ENCODE data around the gene C17orf50.

The C17orf50 gene

DNA sequence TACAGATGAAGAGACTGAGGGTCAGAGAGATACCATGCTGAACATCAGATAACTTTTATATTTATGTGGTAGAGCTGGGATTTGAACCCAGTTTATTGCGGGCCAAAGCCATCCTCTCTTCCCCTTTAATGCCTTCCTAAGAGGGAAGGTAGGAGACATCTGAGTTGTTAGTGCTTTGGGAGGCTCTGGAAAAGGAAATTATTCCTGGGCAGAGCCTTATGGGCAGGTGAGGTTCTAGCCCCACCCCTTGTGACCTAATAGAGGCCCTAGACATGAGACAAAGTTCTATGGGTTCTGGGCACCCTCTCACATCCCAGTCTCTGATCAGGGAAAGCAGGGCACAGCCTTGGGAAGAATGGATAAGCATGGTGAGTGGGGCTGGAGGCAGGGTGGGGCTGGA, at the start of gene C17orf50:
TSS of gene C17orf50 (plus strand) at position 301 of the 400 bp plus-strand sequence. CDS start at position 356, 55 bp downstream.
- Histone ChIP-seq H3K27ac (ENCODE audit: low read depth, low read length) (no peak within 1 kb of the TSS), H3K9ac (ENCODE audit: low read length) (no peak within 1 kb of the TSS), H3K36me3 (ENCODE audit: low read length) (no peaks in the 10 kb centered on the region), H3F3A (ENCODE audit: insufficient read depth) (no peaks in the 10 kb centered on the region), H3K9me3 (ENCODE audit: insufficient read depth, low read length) (no peaks in the 10 kb centered on the region), H3K9me2 (replicated peaks; ENCODE audit: insufficient read depth, low read length) (no peaks in the 10 kb centered on the region), H2AFZ (ENCODE audit: low read depth, low read length, severe bottlenecking) (no peak within 1 kb of the TSS), H3K79me2 (ENCODE audit: insufficient read depth, low read length) (no peaks in the 10 kb centered on the region), H3K4me2 (ENCODE audit: low read depth, low read length, poor library complexity, severe bottlenecking) (no peak within 1 kb of the TSS), H4K20me1 (ENCODE audit: low read depth, low read length) (no peaks in the 10 kb centered on the region), H3K4me3 (ENCODE audit: insufficient read depth, low read length, poor library complexity, severe bottlenecking) (no peak within 1 kb of the TSS), H3K27me3 (ENCODE audit: low read length) (no peaks in the 10 kb centered on the region)
- TF ChIP-seq EZH2phosphoT487 (conservative IDR thresholded peaks at IDR 0.05; ENCODE audit: low read length): no peak
- TF ChIP-seq, protein P1, sequence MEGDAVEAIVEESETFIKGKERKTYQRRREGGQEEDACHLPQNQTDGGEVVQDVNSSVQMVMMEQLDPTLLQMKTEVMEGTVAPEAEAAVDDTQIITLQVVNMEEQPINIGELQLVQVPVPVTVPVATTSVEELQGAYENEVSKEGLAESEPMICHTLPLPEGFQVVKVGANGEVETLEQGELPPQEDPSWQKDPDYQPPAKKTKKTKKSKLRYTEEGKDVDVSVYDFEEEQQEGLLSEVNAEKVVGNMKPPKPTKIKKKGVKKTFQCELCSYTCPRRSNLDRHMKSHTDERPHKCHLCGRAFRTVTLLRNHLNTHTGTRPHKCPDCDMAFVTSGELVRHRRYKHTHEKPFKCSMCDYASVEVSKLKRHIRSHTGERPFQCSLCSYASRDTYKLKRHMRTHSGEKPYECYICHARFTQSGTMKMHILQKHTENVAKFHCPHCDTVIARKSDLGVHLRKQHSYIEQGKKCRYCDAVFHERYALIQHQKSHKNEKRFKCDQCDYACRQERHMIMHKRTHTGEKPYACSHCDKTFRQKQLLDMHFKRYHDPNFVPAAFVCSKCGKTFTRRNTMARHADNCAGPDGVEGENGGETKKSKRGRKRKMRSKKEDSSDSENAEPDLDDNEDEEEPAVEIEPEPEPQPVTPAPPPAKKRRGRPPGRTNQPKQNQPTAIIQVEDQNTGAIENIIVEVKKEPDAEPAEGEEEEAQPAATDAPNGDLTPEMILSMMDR (IDR thresholded peaks at IDR 0.05; ENCODE audit: insufficient read depth, low read length, poor library complexity, severe bottlenecking): no peak

DNA sequence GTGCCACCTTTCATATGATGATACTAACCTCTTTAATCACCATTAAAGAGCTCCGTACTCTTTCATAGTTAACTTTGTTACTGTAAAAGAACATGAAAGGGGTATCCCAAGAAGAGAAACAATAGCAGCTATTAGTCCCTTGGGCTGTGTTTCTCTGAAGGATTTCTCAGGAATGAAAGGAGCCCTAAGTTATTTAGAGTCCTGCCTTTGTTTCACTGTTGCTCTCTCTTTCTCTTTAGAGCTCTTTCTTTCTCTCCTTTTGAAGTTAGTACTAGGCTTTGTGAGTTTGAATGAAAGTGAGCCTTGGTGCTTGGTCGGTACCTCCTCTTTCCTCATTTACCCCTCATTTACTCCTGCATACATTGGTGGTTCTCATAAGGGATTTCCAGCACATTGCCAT, 49.7 kb upstream of the C17orf50 start:
- TF ChIP-seq, protein P1 (IDR thresholded peaks at IDR 0.05; ENCODE audit: insufficient read depth, low read length, poor library complexity, severe bottlenecking): no peak
- TF ChIP-seq EZH2phosphoT487 (conservative IDR thresholded peaks at IDR 0.05; ENCODE audit: low read length): no peak
- no peaks in the 10 kb centered on the region for H3K27me3 ChIP-seq (ENCODE audit: low read length)
- H3K36me3 ChIP-seq (ENCODE audit: low read length): 0 out of 2 replicates have a peak, but pooled peaks cover 3% of the 10 kb centered on the region
- H4K20me1 ChIP-seq (ENCODE audit: low read depth, low read length): no peaks in the 10 kb centered on the region
- no peak overlapping the region for H3K9ac ChIP-seq (ENCODE audit: low read length)
- H3K4me2 ChIP-seq (ENCODE audit: low read depth, low read length, poor library complexity, severe bottlenecking): no peak overlapping the region
- no peak overlapping the region for H3K4me3 ChIP-seq (ENCODE audit: insufficient read depth, low read length, poor library complexity, severe bottlenecking)
- H3F3A ChIP-seq (ENCODE audit: insufficient read depth): no peaks in the 10 kb centered on the region; the same call in 1 of the 2 replicates
- H3K9me3 ChIP-seq (ENCODE audit: insufficient read depth, low read length): no peaks in the 10 kb centered on the region
- H3K79me2 ChIP-seq (ENCODE audit: insufficient read depth, low read length): no peaks in the 10 kb centered on the region
- H3K27ac ChIP-seq (ENCODE audit: low read depth, low read length): no peak overlapping the region
- no peak overlapping the region for H2AFZ ChIP-seq (ENCODE audit: low read depth, low read length, severe bottlenecking)
- H3K9me2 ChIP-seq (replicated peaks; ENCODE audit: insufficient read depth, low read length): no peaks in the 10 kb centered on the region

DNA sequence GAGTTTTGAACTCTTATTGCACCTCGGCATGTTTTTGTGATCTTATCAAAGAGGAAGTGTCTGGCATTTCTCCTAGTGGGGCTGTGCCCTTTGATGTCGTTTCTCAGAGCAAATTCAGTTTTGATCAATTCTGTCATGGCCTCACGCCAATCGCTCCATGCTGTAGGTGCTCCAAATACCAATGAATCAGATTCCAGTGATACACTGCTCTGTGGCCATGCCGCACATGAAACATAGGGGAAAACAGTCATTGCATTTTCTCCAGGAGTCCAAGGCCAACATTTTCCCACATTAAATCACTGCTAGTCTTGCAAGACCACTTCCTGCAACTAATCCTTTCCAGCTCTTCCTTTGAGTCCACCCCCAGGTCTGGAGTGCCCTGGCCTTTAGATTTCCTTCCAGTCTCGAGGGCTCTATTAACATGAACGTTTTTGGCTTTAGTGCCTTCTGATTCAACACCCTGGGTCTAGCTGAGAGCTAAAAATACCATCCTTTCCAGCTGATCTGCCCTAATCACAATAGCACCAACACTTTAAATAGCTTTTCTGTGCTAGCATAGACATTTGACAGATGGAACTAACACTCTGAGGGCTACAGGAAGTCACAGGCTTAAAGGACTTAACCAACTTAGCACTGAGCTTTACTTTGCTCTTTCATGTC, 47.5 kb upstream of the C17orf50 start:
- Histone ChIP-seq H3K27ac (ENCODE audit: low read depth, low read length) (no peak overlapping the region), H3K79me2 (ENCODE audit: insufficient read depth, low read length) (no peaks in the 10 kb centered on the region), H3K36me3 (ENCODE audit: low read length) (0 out of 2 replicates have a peak, but pooled peaks cover 3% of the 10 kb centered on the region), H3K27me3 (ENCODE audit: low read length) (no peaks in the 10 kb centered on the region), H3F3A (ENCODE audit: insufficient read depth) (no peaks in the 10 kb centered on the region; the same call in 1 of the 2 replicates), H3K9ac (ENCODE audit: low read length) (no peak overlapping the region), H2AFZ (ENCODE audit: low read depth, low read length, severe bottlenecking) (no peak overlapping the region), H4K20me1 (ENCODE audit: low read depth, low read length) (no peaks in the 10 kb centered on the region), H3K4me3 (ENCODE audit: insufficient read depth, low read length, poor library complexity, severe bottlenecking) (no peak overlapping the region), H3K9me3 (ENCODE audit: insufficient read depth, low read length) (no peaks in the 10 kb centered on the region), H3K9me2 (replicated peaks; ENCODE audit: insufficient read depth, low read length) (no peaks in the 10 kb centered on the region), H3K4me2 (ENCODE audit: low read depth, low read length, poor library complexity, severe bottlenecking) (no peak overlapping the region)
- no peak for TF ChIP-seq EZH2phosphoT487 (conservative IDR thresholded peaks at IDR 0.05; ENCODE audit: low read length)
- TF ChIP-seq, protein P1 (IDR thresholded peaks at IDR 0.05; ENCODE audit: insufficient read depth, low read length, poor library complexity, severe bottlenecking): no peak
